ENCODE results near the gene TFPI.

GRCh38 chr2:187429989-187430388 lies 124.2 kb downstream of the TFPI start:
- TF ChIP-seq CTCF (IDR thresholded peaks at IDR 0.05) (no peak), POLR2AphosphoS5 (IDR thresholded peaks at IDR 0.05; ENCODE audit: low read depth, low read length) (no peak), REST (IDR thresholded peaks at IDR 0.05; ENCODE audit: insufficient read depth in 1 of 2, low read depth in 2 of 2, low read length in 1 of 2) (no peak)

Measured in Panc1 (cell line).